ENCODE measurements around the gene GPR75.
"Not testable (repeated sequence)": the region's sequence is repeated elsewhere in the genome, so short reads cannot be mapped to it uniquely, and the experiment has no call there.

GPR75 gene

DNA sequence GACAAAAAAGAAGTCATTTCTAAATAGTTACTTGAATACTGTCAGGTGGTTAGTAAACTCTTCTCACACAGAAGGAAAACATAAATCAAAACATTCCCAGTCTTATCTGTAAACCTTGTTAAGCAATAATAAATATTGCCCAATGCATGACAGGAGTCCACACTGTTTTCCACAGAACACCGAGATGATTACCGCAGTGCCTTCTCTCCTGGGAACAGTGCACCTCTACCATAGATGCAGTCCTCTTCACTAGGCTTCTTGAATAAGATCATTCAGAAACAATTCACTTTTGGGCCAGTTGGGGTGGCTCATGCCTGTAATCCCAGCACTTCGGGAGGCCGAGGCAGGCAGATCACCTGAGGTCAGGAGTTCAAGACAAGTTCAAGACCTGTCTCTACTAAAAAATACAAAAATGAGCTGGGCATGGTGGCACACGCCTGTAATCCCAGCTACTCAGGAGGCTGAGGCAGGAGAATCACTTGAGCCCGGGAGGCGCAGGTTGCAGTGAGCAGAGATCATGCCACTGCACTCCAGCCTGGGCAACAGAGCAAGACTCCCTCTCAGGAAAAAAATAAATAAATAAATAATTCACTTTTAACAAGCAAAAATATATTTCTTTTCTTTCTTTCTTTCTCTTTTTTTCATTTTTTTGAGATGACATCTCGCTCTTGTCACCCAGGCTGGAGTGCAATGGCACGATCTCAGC is 8.6 kb downstream of the GPR75 start:
- not testable (repeated sequence) for H3K79me1 ChIP-seq (ENCODE audit: low read length); H2BK120ac ChIP-seq (ENCODE audit: low read depth, low read length); H4K8ac ChIP-seq (ENCODE audit: low read depth, low read length); H3K27me3 ChIP-seq (ENCODE audit: insufficient read depth, low read length, poor library complexity); H2BK15ac ChIP-seq (replicated peaks; ENCODE audit: low read depth); H4K5ac ChIP-seq (ENCODE audit: low read length); DNase-seq; H3K36me3 ChIP-seq (ENCODE audit: control insufficient read depth, insufficient read depth, low read length); H3K4me2 ChIP-seq (ENCODE audit: low read length); H3K27ac ChIP-seq (ENCODE audit: low read depth, low read length); H3K4ac ChIP-seq (ENCODE audit: low read depth, low read length); H3K56ac ChIP-seq (ENCODE audit: low read length); H3K4me3 ChIP-seq (ENCODE audit: low read length); H3K9ac ChIP-seq (ENCODE audit: low read length); H3K18ac ChIP-seq (ENCODE audit: low read length); H2BK5ac ChIP-seq (ENCODE audit: low read length); H2AK5ac ChIP-seq (ENCODE audit: low read length); H3K79me2 ChIP-seq (ENCODE audit: control insufficient read depth, insufficient read depth, low read length); H3K4me1 ChIP-seq (ENCODE audit: control insufficient read depth, low read depth, low read length); H3K23ac ChIP-seq (ENCODE audit: low read length)
- WGBS (ENCODE audit: extremely low coverage, insufficient coverage, low lambda C conversion rate): no CpG with 5 or more reads among the region's 9 CpGs

DNA sequence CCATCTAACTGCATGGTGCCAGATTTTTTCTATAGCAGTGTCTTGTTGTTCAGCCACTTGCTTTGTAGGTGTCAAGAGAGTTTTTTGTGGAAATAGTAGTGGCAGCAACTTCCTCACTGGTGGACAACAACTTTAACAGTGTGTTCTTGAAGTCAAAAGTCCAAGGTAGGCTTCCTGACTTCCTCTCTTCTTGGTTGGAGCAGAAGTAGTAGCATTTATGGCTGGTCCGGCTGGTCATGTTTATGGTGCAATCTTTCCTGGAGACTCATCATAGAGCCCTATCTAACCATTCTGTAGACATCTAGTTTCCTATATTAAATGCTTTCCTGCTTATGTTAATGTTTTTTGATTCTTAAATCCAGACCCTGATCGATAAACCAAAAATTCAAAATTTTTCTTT is 11.7 kb downstream of the GPR75 start:
- no peak overlapping the region for H3K23ac ChIP-seq (ENCODE audit: low read length)
- H3K4ac ChIP-seq (ENCODE audit: low read depth, low read length): no peak overlapping the region
- H3K18ac ChIP-seq (ENCODE audit: low read length): no peak overlapping the region
- H2BK5ac ChIP-seq (ENCODE audit: low read length): no peak overlapping the region
- H2AK5ac ChIP-seq (ENCODE audit: low read length): no peak overlapping the region
- H3K27ac ChIP-seq (ENCODE audit: low read depth, low read length): no peak overlapping the region
- no peak overlapping the region for H2BK120ac ChIP-seq (ENCODE audit: low read depth, low read length)
- H3K36me3 ChIP-seq (ENCODE audit: control insufficient read depth, insufficient read depth, low read length): no peaks in the 10 kb centered on the region
- H3K79me2 ChIP-seq (ENCODE audit: control insufficient read depth, insufficient read depth, low read length): no peaks in the 10 kb centered on the region
- H3K9ac ChIP-seq (ENCODE audit: low read length): no peak overlapping the region
- no peaks in the 10 kb centered on the region for H3K27me3 ChIP-seq (ENCODE audit: insufficient read depth, low read length, poor library complexity)
- H2BK15ac ChIP-seq (replicated peaks; ENCODE audit: low read depth): no peak overlapping the region
- no peak overlapping the region for H4K8ac ChIP-seq (ENCODE audit: low read depth, low read length)
- DNase-seq: no peak
- no peak overlapping the region for H3K4me3 ChIP-seq (ENCODE audit: low read length)
- H3K79me1 ChIP-seq (ENCODE audit: low read length): no peaks in the 10 kb centered on the region
- no peaks in the 10 kb centered on the region for H3K4me1 ChIP-seq (ENCODE audit: control insufficient read depth, low read depth, low read length)
- H3K56ac ChIP-seq (ENCODE audit: low read length): no peak overlapping the region
- H4K5ac ChIP-seq (ENCODE audit: low read length): no peak overlapping the region
- WGBS (ENCODE audit: extremely low coverage, insufficient coverage, low lambda C conversion rate): 100% methylated on average over 1 of the region's 2 CpGs
- H3K4me2 ChIP-seq (ENCODE audit: low read length): no peak overlapping the region

DNA sequence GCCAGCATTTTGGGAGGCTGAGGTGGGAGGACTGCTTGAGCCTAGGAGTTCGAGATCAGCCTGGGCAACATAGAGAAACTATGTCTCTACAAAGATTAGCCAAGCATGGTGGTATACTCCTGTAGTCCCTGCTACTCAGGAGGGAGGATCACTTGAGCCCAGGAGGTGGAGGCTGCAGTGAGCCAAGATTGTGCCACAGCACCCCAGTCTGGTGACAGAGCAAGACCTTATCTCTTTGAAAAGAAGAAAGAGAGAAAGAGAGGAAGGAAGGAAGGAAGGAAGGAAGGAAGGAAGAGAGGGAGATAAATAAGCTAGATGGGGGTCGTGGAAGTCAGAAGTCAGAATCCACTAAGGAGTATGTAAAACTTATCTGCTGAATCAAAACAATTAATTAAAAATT is 16.2 kb downstream of the GPR75 start:
- no peaks in the 10 kb centered on the region for H3K79me2 ChIP-seq (ENCODE audit: control insufficient read depth, insufficient read depth, low read length)
- no peak overlapping the region for H3K9ac ChIP-seq (ENCODE audit: low read length)
- H2AK5ac ChIP-seq (ENCODE audit: low read length): no peak overlapping the region
- no peak overlapping the region for H2BK120ac ChIP-seq (ENCODE audit: low read depth, low read length)
- H3K18ac ChIP-seq (ENCODE audit: low read length): no peak overlapping the region
- no peak overlapping the region for H2BK5ac ChIP-seq (ENCODE audit: low read length)
- no peak overlapping the region for H3K4ac ChIP-seq (ENCODE audit: low read depth, low read length)
- WGBS (ENCODE audit: extremely low coverage, insufficient coverage, low lambda C conversion rate): no CpG with 5 or more reads among the region's 2 CpGs
- no peak overlapping the region for H3K4me2 ChIP-seq (ENCODE audit: low read length)
- no peak for DNase-seq
- no peak overlapping the region for H2BK15ac ChIP-seq (replicated peaks; ENCODE audit: low read depth)
- H3K4me3 ChIP-seq (ENCODE audit: low read length): no peak overlapping the region
- H3K36me3 ChIP-seq (ENCODE audit: control insufficient read depth, insufficient read depth, low read length): no peaks in the 10 kb centered on the region
- no peaks in the 10 kb centered on the region for H3K4me1 ChIP-seq (ENCODE audit: control insufficient read depth, low read depth, low read length)
- no peak overlapping the region for H3K23ac ChIP-seq (ENCODE audit: low read length)
- no peaks in the 10 kb centered on the region for H3K79me1 ChIP-seq (ENCODE audit: low read length)
- H3K56ac ChIP-seq (ENCODE audit: low read length): no peak overlapping the region
- H3K27me3 ChIP-seq (ENCODE audit: insufficient read depth, low read length, poor library complexity): no peaks in the 10 kb centered on the region
- H4K5ac ChIP-seq (ENCODE audit: low read length): no peak overlapping the region
- no peak overlapping the region for H4K8ac ChIP-seq (ENCODE audit: low read depth, low read length)
- H3K27ac ChIP-seq (ENCODE audit: low read depth, low read length): no peak overlapping the region

DNA sequence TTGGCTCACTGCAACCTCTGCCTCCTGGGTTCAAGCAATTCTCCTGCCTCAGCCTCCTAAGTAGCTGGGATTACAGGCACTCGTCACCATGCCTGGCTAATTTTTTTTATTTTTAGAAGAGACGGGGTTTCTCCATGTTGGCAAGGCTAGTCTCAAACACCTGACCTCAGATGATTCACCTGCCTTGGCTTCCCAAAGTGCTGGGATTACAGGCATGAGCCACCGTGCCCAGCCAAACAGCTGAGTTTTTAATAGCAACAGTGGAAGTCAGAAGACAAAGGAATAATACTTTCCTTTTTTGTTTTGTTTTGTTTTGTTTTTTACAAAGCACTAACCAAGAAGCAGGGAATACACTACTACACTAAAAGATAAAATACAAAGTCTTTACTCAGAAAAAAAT is 16.9 kb downstream of the GPR75 start:
- Histone ChIP-seq H3K9ac (ENCODE audit: low read length) (no peak overlapping the region), H3K18ac (ENCODE audit: low read length) (no peak overlapping the region), H3K4me2 (ENCODE audit: low read length) (no peak overlapping the region), H2AK5ac (ENCODE audit: low read length) (no peak overlapping the region), H2BK120ac (ENCODE audit: low read depth, low read length) (no peak overlapping the region), H4K8ac (ENCODE audit: low read depth, low read length) (no peak overlapping the region), H3K36me3 (ENCODE audit: control insufficient read depth, insufficient read depth, low read length) (no peaks in the 10 kb centered on the region), H3K27me3 (ENCODE audit: insufficient read depth, low read length, poor library complexity) (no peaks in the 10 kb centered on the region), H4K5ac (ENCODE audit: low read length) (no peak overlapping the region), H3K79me2 (ENCODE audit: control insufficient read depth, insufficient read depth, low read length) (no peaks in the 10 kb centered on the region), H3K4me3 (ENCODE audit: low read length) (no peak overlapping the region), H3K4ac (ENCODE audit: low read depth, low read length) (no peak overlapping the region), H2BK15ac (replicated peaks; ENCODE audit: low read depth) (no peak overlapping the region), H3K56ac (ENCODE audit: low read length) (no peak overlapping the region), H3K23ac (ENCODE audit: low read length) (no peak overlapping the region), H3K79me1 (ENCODE audit: low read length) (no peaks in the 10 kb centered on the region), H2BK5ac (ENCODE audit: low read length) (no peak overlapping the region), H3K4me1 (ENCODE audit: control insufficient read depth, low read depth, low read length) (no peaks in the 10 kb centered on the region), H3K27ac (ENCODE audit: low read depth, low read length) (no peak overlapping the region)
- DNase-seq: no peak
- no CpG with 5 or more reads among the region's 3 CpGs for WGBS (ENCODE audit: extremely low coverage, insufficient coverage, low lambda C conversion rate)

DNA sequence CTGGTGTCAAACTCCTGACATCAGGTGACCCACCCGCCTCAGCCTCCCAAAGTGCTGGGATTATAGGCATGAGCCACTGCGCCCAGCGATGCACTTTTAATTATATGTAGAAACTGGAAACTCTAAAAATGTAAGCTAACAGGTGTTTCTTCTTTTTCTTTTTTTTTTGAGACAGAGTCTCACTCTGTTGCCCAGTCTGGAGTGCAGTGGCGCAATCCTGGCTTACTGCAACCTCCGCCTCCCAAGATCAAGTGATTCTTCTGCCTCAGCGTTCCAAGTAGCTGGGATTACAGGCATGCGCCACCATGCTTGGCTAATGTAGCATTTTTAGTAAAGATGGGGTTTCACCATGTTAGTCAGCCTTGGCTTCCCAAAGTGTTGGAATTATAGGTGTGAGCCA is 18.1 kb downstream of the GPR75 start:
- not testable (repeated sequence) for H3K23ac ChIP-seq (ENCODE audit: low read length); H3K4me3 ChIP-seq (ENCODE audit: low read length); H3K4me2 ChIP-seq (ENCODE audit: low read length); H3K4ac ChIP-seq (ENCODE audit: low read depth, low read length); DNase-seq; H3K56ac ChIP-seq (ENCODE audit: low read length); H3K27me3 ChIP-seq (ENCODE audit: insufficient read depth, low read length, poor library complexity); H3K79me1 ChIP-seq (ENCODE audit: low read length); H2BK5ac ChIP-seq (ENCODE audit: low read length); H2BK120ac ChIP-seq (ENCODE audit: low read depth, low read length); H3K36me3 ChIP-seq (ENCODE audit: control insufficient read depth, insufficient read depth, low read length); H3K18ac ChIP-seq (ENCODE audit: low read length); H4K8ac ChIP-seq (ENCODE audit: low read depth, low read length); H3K79me2 ChIP-seq (ENCODE audit: control insufficient read depth, insufficient read depth, low read length); H3K4me1 ChIP-seq (ENCODE audit: control insufficient read depth, low read depth, low read length); H2AK5ac ChIP-seq (ENCODE audit: low read length); H4K5ac ChIP-seq (ENCODE audit: low read length); H2BK15ac ChIP-seq (replicated peaks; ENCODE audit: low read depth); H3K27ac ChIP-seq (ENCODE audit: low read depth, low read length); H3K9ac ChIP-seq (ENCODE audit: low read length)
- WGBS (ENCODE audit: extremely low coverage, insufficient coverage, low lambda C conversion rate): no CpG with 5 or more reads among the region's 7 CpGs

DNA sequence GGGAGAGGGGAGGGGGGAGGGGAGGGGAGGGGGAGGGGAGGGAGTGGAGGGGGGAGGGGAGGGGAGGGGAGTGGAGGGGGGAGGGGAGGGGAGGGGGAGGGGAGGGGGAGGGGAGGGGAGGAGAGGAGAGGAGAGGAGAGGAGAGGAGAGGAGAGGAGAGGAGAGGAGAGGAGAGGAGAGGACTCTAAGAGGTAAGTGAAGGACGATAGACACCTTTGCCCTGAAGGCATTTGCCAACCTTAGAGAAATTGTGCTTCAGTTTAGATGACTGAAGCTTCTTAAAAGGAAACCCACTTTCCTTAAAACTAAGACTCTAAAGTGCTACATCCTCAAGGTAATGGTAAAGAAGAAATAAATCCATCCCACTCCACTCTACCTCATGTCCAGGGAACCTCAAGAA is 19.2 kb downstream of the GPR75 start:
- Histone ChIP-seq H3K18ac (ENCODE audit: low read length) (no peak overlapping the region), H3K4ac (ENCODE audit: low read depth, low read length) (no peak overlapping the region), H2BK5ac (ENCODE audit: low read length) (no peak overlapping the region), H2BK120ac (ENCODE audit: low read depth, low read length) (no peak overlapping the region), H3K56ac (ENCODE audit: low read length) (no peak overlapping the region), H2AK5ac (ENCODE audit: low read length) (no peak overlapping the region), H3K9ac (ENCODE audit: low read length) (no peak overlapping the region), H3K4me3 (ENCODE audit: low read length) (no peak overlapping the region), H3K27ac (ENCODE audit: low read depth, low read length) (no peak overlapping the region), H3K79me1 (ENCODE audit: low read length) (no peaks in the 10 kb centered on the region), H3K4me1 (ENCODE audit: control insufficient read depth, low read depth, low read length) (no peaks in the 10 kb centered on the region), H2BK15ac (replicated peaks; ENCODE audit: low read depth) (no peak overlapping the region), H3K23ac (ENCODE audit: low read length) (no peak overlapping the region), H3K27me3 (ENCODE audit: insufficient read depth, low read length, poor library complexity) (no peaks in the 10 kb centered on the region), H3K4me2 (ENCODE audit: low read length) (no peak overlapping the region), H3K36me3 (ENCODE audit: control insufficient read depth, insufficient read depth, low read length) (no peaks in the 10 kb centered on the region), H4K5ac (ENCODE audit: low read length) (no peak overlapping the region), H4K8ac (ENCODE audit: low read depth, low read length) (no peak overlapping the region), H3K79me2 (ENCODE audit: control insufficient read depth, insufficient read depth, low read length) (no peaks in the 10 kb centered on the region)
- WGBS (ENCODE audit: extremely low coverage, insufficient coverage, low lambda C conversion rate): no CpG with 5 or more reads among the region's 1 CpG
- DNase-seq: no peak

Data from mesendoderm (in vitro differentiated cells).